ENCODE results near the gene SLC6A13.
"Not testable (repeated sequence)": the region's sequence is repeated elsewhere in the genome, so short reads cannot be mapped to it uniquely, and the experiment has no call there.

The SLC6A13 gene

DNA sequence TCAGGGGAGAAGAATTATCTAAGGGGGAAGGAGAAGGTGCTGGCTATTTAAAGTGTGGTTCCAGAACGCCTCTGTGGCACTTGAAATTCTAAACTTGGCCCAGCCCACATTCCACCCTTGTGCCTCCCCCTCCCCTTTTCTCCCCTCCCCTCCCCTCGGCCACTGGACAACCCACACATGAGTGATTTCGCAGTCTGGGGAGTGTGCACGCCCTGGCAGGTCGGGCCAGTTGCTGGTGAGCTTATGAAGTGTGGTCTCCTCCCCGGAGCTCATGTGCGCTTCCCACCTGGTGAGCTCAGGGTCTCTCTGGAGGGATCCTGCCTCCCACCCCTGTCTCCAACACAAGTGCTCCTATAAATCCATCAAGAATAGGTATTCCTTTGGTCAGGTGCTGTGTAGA, at the start of gene SLC6A13:
SLC6A13 (minus strand) TSS at position 20 of the 400 bp plus-strand sequence. CDS start 2,784 bp downstream, outside the sequence.
- DNase-seq: no peak

- no peak for DNase-seq
Measured at GRCh38 chr12:308511-308910, 45.9 kb upstream of the SLC6A13 start.

- DNase-seq: no peak
Measured at GRCh38 chr12:307406-307805, 44.8 kb upstream of the SLC6A13 start.

GRCh38 chr12:304805-305204, 42.2 kb upstream of the SLC6A13 start:
- DNase-seq: no peak

DNA sequence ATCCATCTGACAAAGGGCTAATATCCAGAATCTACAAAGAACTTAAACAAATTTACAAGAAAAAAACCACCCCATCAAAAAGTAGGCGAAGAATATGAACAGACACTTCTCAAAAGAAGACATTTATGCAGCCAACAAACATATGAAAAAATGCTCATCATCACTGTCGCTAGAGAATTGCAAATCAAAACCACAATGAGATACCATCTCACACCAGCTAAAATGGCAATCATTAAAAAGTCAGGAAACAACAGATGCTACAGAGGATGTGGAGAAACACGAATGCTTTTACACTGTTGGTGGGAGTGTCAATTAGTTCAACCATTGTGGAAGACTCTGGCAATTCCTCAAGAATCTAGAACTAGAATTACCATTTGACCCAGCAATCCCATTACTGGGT, 40.1 kb upstream of the SLC6A13 start:
- DNase-seq: not testable (repeated sequence)

DNA sequence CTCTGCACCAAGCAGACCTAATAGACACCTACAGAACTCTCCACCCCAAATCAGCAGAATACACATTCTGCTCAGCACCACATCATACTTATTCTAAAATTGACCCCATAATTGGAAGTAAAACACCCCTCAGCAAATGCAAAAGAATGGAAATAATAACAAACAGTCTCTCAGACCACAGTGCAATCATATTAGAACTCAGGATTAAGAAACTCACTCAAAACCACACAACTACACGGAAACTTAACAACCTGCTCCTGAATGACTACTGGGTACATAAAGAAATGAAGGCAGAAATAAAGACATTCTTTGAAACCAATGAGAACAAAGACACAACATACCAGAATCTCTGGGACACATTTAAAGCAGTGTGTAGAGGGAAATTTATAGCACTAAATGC, 37.5 kb upstream of the SLC6A13 start:
- DNase-seq: not testable (repeated sequence)

DNA sequence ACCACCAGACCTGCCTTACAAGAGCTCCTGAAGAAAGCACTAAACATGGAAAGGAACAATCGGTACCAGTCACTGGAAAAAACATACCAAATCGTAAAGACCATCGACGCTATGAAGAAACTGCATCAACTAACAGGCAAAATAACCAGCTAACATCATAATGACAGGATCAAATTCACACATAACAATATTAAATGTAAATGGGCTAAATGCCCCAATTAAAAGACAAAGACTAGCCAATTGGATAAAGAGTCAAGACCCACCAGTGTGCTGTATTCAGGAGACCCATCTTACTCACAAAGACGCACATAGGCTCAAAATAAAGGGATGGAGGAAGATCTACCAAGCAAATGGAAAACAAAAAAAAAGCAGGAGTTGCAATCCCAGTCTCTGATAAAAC, 36.9 kb upstream of the SLC6A13 start:
- DNase-seq: not testable (repeated sequence)

GRCh38 chr12:298059-298458, 35.4 kb upstream of the SLC6A13 start:
- not testable (repeated sequence) for DNase-seq

- DNase-seq: no peak
Measured at GRCh38 chr12:295132-295531, 32.5 kb upstream of the SLC6A13 start.

DNA sequence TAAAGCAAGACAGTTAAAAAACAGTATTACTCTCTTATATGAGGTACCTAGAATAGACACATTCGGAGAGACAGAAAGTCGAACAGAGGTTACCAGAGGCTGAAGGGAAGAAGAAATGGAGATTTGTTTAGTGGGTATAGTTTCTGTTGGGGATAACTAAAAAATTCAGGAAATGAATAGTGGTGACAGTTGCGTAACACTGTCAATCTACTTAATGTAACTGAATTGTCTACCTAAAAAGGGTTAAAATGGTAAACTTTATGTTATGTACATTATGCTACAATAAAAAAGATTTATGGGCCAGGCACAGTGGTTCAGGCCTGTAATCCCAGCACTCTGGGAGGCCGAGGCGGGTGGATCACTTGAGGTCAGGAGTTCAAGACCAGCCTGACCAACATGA, 30.6 kb upstream of the SLC6A13 start:
- DNase-seq: no peak

GRCh38 chr12:292186-292585, 29.6 kb upstream of the SLC6A13 start:
- DNase-seq: no peak

DNA sequence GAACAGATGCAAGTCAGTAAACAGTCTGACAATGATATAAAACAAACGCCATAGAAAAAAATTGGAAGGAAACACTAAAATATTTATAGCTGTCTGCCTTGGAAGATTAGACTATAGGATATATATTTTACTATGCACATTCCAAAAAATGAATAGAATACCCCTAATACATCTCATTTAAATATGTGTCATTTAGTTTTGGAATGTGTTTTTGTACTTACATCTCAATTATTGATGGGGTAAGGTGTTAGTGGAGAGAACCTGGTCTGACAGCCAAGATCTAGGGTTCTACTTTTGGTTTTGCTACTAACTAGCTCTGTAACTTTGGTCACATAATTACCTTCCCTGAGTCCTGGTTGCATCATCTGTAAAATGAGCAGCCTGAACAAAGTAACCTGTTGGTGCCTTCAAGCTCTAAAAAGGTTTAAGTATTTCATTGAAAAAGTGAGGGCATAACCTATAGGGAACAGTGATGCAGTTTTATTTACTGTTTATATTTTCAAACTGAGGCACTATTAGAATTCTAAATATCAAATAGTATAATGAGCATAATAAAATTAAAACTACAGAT, 28.6 kb upstream of the SLC6A13 start:
- no peak for DNase-seq

- DNase-seq: no peak
Measured at GRCh38 chr12:288687-289086, 26.1 kb upstream of the SLC6A13 start.

DNA sequence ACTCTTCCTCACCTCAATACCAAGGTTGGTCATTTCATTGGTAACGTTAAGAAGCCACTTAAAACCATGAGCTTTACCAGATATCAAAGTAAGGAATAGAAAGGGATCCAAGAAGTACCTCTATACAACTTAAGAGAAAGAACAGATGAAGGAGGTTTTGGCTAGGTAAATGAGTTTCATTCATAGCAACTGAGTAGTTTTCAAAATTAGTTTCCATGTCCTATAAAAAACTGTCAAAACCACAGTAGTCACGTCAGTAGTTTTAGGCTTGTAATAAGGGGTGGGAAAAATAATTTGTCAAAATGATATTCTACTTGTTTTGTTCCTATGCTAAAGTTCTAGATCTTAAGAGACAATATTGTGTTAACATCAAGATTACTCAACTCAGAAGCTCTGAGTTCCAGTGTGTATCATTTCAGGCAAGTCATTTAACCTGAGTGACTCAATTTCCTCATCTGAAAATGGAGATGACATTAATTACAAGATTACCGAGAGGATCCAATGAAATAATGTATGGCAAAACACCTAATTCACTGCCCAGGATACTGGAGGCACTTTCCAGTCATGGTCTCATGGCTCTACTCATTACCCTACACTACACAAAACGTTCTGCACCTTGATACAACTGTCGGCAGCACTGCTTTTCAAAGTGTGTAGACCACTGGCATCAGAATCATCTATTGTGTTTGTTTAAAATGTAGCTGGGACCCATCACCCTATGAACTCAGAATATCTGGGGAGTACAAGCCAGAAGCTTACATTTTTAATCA, 24.1 kb upstream of the SLC6A13 start:
- DNase-seq: no peak

- no peak for DNase-seq
Measured at GRCh38 chr12:278046-278445, 15.4 kb upstream of the SLC6A13 start.

- DNase-seq: no peak
Measured at GRCh38 chr12:275812-276211, 13.2 kb upstream of the SLC6A13 start.

- no peak for DNase-seq
Measured at GRCh38 chr12:273382-273781, 10.7 kb upstream of the SLC6A13 start.

DNA sequence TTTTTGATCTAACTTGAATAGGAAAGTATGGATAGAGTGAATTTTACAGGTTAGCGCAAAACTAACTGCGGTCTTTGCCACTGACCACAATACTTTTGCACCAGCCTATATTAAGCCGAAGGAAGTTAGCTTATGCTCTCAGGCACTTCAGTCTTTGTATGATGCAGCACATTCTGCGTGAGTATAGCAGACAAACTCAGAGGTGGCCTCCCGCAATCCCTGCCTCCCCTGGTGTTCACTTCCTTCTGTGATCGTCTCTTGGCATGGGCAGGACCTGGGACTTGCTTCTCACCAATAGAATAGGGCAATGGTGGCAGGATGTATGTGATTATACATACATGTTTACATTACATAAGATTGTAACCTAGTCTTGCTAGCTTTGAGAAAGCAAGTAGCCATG, 10.3 kb upstream of the SLC6A13 start:
- DNase-seq: no peak

DNA sequence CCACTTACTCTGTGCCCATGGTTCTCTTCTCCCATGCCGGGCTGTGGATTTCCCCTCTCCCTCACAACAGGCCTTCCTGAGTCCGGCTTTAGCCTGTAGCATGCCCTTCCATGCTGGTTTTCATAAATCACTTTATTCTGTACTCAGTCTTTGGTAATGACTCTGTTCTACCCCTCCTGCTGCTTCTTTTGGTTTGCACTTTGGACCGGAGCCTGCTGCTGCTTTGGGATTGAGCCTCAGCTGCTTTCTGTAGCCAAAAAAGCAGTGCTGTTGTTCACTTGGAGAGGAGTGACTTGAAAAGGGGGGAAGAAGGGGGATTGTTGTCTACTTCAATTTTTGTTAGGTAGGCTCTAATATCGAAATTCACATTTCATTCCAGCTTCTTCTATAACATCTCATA, 8.5 kb upstream of the SLC6A13 start:
- no peak for DNase-seq

GRCh38 chr12:269191-269590, 6.6 kb upstream of the SLC6A13 start:
- DNase-seq: no peak

DNA sequence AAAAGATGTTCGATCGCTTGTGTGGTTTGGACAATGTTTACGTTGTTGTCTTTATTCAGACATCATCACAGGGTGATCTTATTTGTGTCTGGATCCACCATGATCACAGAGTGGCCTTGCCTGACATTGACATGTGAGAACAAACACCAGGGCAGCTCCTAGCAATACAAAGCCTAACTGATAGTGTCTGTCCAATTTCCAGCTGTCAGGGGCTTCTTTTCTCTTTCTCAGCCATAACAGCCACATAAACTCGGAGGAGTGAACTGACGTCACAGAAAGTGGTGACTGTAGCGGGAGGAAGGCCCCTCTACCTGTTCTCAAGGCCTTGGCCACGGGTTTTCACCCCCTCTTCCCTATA, 5.8 kb upstream of the SLC6A13 start:
- no peak for DNase-seq

- DNase-seq: no peak
Measured at GRCh38 chr12:267581-268482, 5.2 kb upstream of the SLC6A13 start.

GRCh38 chr12:265096-265495, 2.5 kb upstream of the SLC6A13 start:
- DNase-seq: no peak

GRCh38 chr12:264269-264668, 1.6 kb upstream of the SLC6A13 start:
- DNase-seq: no peak

Data from NCI-H2227 treated with DMSO at 0.1 percent for 48 hours (cell line).